Astrocyte (in vitro differentiated cells and primary cell): Measurements from ENCODE around the gene RBM20. TPM values are rescaled to one million over a fixed set of nuclear protein-coding genes. Genes with fewer than 3 reads are reported as not detected.

Experiments
- DNase-seq: peaks from one replicate; pipeline ENCODE4 v3.0.0-alpha.2; 2010; ENCODE audit warnings: low read depth
- FAIRE-seq: peaks from 2 replicates; lab custom pipeline; 2011; peaks lifted over from hg19 to GRCh38; lab: Jason Lieb, UNC
- H2AFZ ChIP-seq: 2 replicates; pipeline ENCODE4 v1.6.0; 2012; ENCODE audit warnings: low read depth, low read length, inconsistent platforms
- H3K27ac ChIP-seq: 2 replicates; pipeline ENCODE4 v1.5.1; 2011; ENCODE audit warnings: low read depth, low read length, inconsistent platforms
- H3K27me3 ChIP-seq: 2 replicates; pipeline ENCODE4 v1.6.0; 2011; ENCODE audit warnings: low read length, inconsistent platforms; ENCODE audit not compliant: insufficient read depth
- H3K36me3 ChIP-seq: 2 replicates; pipeline ENCODE4 v1.5.1; 2011; ENCODE audit warnings: low read length, inconsistent platforms; ENCODE audit not compliant: insufficient read depth
- H3K4me1 ChIP-seq: 2 replicates; pipeline ENCODE4 v1.5.1; 2011; ENCODE audit warnings: low read length, inconsistent platforms; ENCODE audit not compliant: insufficient read depth
- H3K4me2 ChIP-seq: 2 replicates; pipeline ENCODE4 v1.6.0; 2012; ENCODE audit warnings: low read length, inconsistent platforms
- H3K4me3 ChIP-seq: 2 replicates; pipeline ENCODE4 v1.5.1; 2011; ENCODE audit warnings: low read depth, mild to moderate bottlenecking, low read length, inconsistent platforms; ENCODE audit not compliant: insufficient read depth
- H3K79me2 ChIP-seq: 2 replicates; pipeline ENCODE4 v1.6.0; 2012; ENCODE audit warnings: mild to moderate bottlenecking, low read length, inconsistent platforms; ENCODE audit not compliant: insufficient read depth
- H3K9ac ChIP-seq: 2 replicates; pipeline ENCODE4 v1.6.0; 2012; ENCODE audit warnings: mild to moderate bottlenecking, low read length, inconsistent platforms
- H3K9me3 ChIP-seq: 2 replicates; pipeline ENCODE4 v1.5.1; 2012; ENCODE audit warnings: low read depth, mild to moderate bottlenecking, low read length, inconsistent platforms; ENCODE audit not compliant: insufficient read depth
- H4K20me1 ChIP-seq: 2 replicates; pipeline ENCODE4 v1.6.0; 2012; ENCODE audit warnings: low read length, inconsistent platforms; ENCODE audit not compliant: insufficient read depth
- H3K27ac Mint-ChIP-seq: one replicate; pipeline ENCODE4 v1.8.0; 2021; ENCODE audit warnings: mild to moderate bottlenecking, mixed read lengths; ENCODE audit not compliant: unreplicated experiment
- H3K27me3 Mint-ChIP-seq: one replicate; pipeline ENCODE4 v1.8.0; 2021; ENCODE audit warnings: low read depth, mixed read lengths; ENCODE audit not compliant: unreplicated experiment
- H3K36me3 Mint-ChIP-seq: one replicate; pipeline ENCODE4 v1.8.0; 2021; ENCODE audit warnings: low read depth, mixed read lengths; ENCODE audit not compliant: unreplicated experiment
- H3K4me1 Mint-ChIP-seq: one replicate; pipeline ENCODE4 v1.8.0; 2021; ENCODE audit warnings: low read depth, mixed read lengths; ENCODE audit not compliant: unreplicated experiment
- H3K4me3 Mint-ChIP-seq: one replicate; pipeline ENCODE4 v1.8.0; 2021; ENCODE audit warnings: mild to moderate bottlenecking, moderate library complexity, mixed read lengths; ENCODE audit not compliant: unreplicated experiment
- H3K9me3 Mint-ChIP-seq: one replicate; pipeline ENCODE4 v1.8.0; 2021; ENCODE audit warnings: mild to moderate bottlenecking, mixed read lengths; ENCODE audit not compliant: unreplicated experiment
- CTCF ChIP-seq: IDR thresholded peaks from 2 replicates; pipeline ENCODE4 v1.5.1; 2011; ENCODE audit warnings: low read depth, mild to moderate bottlenecking, inconsistent platforms, low read length, moderate library complexity; ENCODE audit not compliant: insufficient read depth
- EZH2 ChIP-seq: IDR thresholded peaks from 2 replicates; pipeline ENCODE4 v1.6.1; 2012; ENCODE audit warnings: mild to moderate bottlenecking, low read length, inconsistent platforms; ENCODE audit not compliant: insufficient read depth
- total RNA-seq: library from RNA; stranded (reverse); gene quantifications from 2 replicates; pipeline ENCODE4 v1.2.1, GENCODE V29; 2021

Gene RBM20
- total RNA-seq, 1 donor from 2014 or later = 1.5 TPM

GRCh38 chr10:110827875-110828274 is 183.7 kb downstream of the RBM20 start:
- no peak for FAIRE-seq
- no peak overlapping the region for H3K4me3 Mint-ChIP-seq
- no peak for DNase-seq
- Histone ChIP-seq H3K79me2 (no peaks in the 10 kb centered on the region), H3K27me3 (no peaks in the 10 kb centered on the region), H3K4me2 (no peak overlapping the region), H4K20me1 (no peaks in the 10 kb centered on the region), H3K4me3 (no peak overlapping the region), H3K36me3 (no peaks in the 10 kb centered on the region), H3K27ac (no peak overlapping the region), H3K4me1 (no peaks in the 10 kb centered on the region), H3K9me3 (no peaks in the 10 kb centered on the region), H3K9ac (no peak overlapping the region), H2AFZ (no peak overlapping the region)
- H3K4me1 Mint-ChIP-seq = peaks cover 9% of the 10 kb centered on the region
- no peak overlapping the region for H3K27ac Mint-ChIP-seq
- no peaks in the 10 kb centered on the region for H3K27me3 Mint-ChIP-seq
- H3K9me3 Mint-ChIP-seq = no peaks in the 10 kb centered on the region
- H3K36me3 Mint-ChIP-seq = no peaks in the 10 kb centered on the region
- TF ChIP-seq CTCF (no peak), EZH2 (no peak)

- no peaks in the 10 kb centered on the region for H3K4me1 ChIP-seq
- no peak overlapping the region for H3K27ac Mint-ChIP-seq
- peaks cover 6% of the 10 kb centered on the region for H3K4me1 Mint-ChIP-seq
- TF ChIP-seq CTCF (no peak), EZH2 (no peak)
- no peaks in the 10 kb centered on the region for H3K79me2 ChIP-seq
- no peak overlapping the region for H3K4me3 Mint-ChIP-seq
- H3K27me3 Mint-ChIP-seq = no peaks in the 10 kb centered on the region
- no peaks in the 10 kb centered on the region for H3K36me3 Mint-ChIP-seq
- H3K27ac ChIP-seq = no peak overlapping the region
- no peaks in the 10 kb centered on the region for H3K36me3 ChIP-seq
- no peak for DNase-seq
- no peak overlapping the region for H3K9ac ChIP-seq
- no peaks in the 10 kb centered on the region for H4K20me1 ChIP-seq
- H3K9me3 ChIP-seq = no peaks in the 10 kb centered on the region
- H3K9me3 Mint-ChIP-seq = no peaks in the 10 kb centered on the region
- no peak overlapping the region for H2AFZ ChIP-seq
- FAIRE-seq = no peak
- H3K27me3 ChIP-seq = no peaks in the 10 kb centered on the region
- no peak overlapping the region for H3K4me2 ChIP-seq
- H3K4me3 ChIP-seq = no peak overlapping the region
Observed at GRCh38 chr10:110828525-110828924, 184.4 kb downstream of the RBM20 start.

GRCh38 chr10:110829721-110830410 is 185.7 kb downstream of the RBM20 start:
- no peak overlapping the region for H3K4me3 Mint-ChIP-seq
- Histone ChIP-seq H4K20me1 (no peaks in the 10 kb centered on the region), H3K4me3 (no peak overlapping the region), H3K36me3 (no peaks in the 10 kb centered on the region), H3K9ac (no peak overlapping the region), H3K4me2 (no peak overlapping the region), H3K79me2 (no peaks in the 10 kb centered on the region), H3K27ac (no peak overlapping the region), H3K4me1 (no peaks in the 10 kb centered on the region), H3K27me3 (no peaks in the 10 kb centered on the region), H3K9me3 (no peaks in the 10 kb centered on the region), H2AFZ (no peak overlapping the region)
- DNase-seq = no peak
- no peaks in the 10 kb centered on the region for H3K27me3 Mint-ChIP-seq
- no peak for TF ChIP-seq EZH2
- no peak for TF ChIP-seq CTCF
- no peaks in the 10 kb centered on the region for H3K9me3 Mint-ChIP-seq
- no peak for FAIRE-seq
- H3K27ac Mint-ChIP-seq = no peak overlapping the region
- peaks cover 2% of the 10 kb centered on the region for H3K36me3 Mint-ChIP-seq
- H3K4me1 Mint-ChIP-seq = peaks cover 5% of the 10 kb centered on the region
